ENCODE results near the gene UVRAG.

The UVRAG gene

GRCh38 chr11:76152086-76152681, 337.2 kb downstream of the UVRAG start:
- peak; percentile 80 for DNase-seq (ENCODE audit: low spot score)

DNA sequence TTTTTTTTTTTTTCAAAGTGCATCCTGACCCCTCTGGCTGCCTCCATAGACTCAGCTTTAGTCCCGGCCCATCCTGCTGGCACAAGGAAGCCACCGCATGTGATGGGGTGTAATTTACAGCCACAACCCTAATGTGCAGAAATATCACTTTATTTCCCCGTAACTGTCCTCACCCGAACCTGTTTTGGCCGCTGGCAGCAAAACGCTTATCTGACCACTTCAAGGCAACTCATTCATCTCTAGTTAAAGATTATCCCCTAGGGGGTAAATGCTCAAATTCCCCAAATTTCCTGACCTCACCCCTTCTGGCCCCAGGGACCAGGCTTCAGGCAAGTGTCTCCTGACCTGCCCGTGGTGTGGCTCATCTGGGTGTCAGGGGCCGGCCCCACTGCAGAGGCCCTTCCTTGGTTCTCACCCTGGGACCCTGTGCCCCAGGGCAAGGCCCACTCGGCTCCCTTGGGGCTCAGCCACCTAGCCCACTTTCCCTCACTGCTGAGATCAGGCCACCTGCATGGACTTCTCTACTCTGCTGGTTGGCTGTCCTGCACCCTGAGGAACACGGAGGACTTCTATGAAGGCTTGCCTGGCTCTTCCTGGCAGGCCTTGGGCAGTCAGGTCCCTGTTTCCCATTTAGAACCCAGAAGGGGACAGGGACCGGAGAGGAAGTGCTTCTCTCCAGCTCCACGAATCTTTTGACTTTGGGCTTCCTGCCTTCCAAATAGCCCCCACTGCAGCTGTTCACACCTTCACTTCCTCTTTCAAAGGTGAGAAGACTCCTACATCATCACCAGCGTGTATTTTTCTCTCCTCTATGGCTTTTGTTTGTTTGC, 337.9 kb downstream of the UVRAG start:
- DNase-seq (ENCODE audit: low spot score): no peak

GRCh38 chr11:76153571-76153923, 338.5 kb downstream of the UVRAG start:
- DNase-seq (ENCODE audit: low spot score): no peak

- DNase-seq (ENCODE audit: low spot score): no peak
Measured at GRCh38 chr11:76155500-76156227, 340.7 kb downstream of the UVRAG start.

DNA sequence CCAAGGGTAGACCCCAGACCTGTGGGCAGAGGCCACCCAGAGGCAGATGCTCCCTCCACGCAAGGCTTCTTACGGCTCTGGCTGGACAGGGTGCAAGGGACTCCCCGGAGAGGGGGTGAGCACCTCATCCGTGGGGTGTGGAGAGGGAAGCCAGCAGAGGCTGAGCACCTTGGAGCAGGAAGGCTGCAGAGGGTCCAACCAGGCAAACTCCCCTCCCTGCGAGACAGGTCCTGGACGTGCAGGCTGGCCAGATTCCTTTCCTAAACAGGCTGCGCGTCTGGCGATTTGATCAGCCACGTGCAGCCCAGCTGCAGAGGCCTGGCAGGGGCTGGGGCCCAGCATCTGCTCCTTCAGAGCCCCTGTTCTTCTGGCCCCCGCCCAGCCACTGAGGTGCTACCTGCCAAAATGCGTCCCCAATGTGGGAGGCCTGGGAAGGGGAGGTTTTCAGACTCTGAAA, 342.0 kb downstream of the UVRAG start:
- no peak for DNase-seq (ENCODE audit: low spot score)

- no peak for DNase-seq (ENCODE audit: low spot score)
Measured at GRCh38 chr11:76157891-76158290, 342.9 kb downstream of the UVRAG start.

GRCh38 chr11:76158394-76159302, 343.6 kb downstream of the UVRAG start:
- DNase-seq (ENCODE audit: low spot score): no peak

DNA sequence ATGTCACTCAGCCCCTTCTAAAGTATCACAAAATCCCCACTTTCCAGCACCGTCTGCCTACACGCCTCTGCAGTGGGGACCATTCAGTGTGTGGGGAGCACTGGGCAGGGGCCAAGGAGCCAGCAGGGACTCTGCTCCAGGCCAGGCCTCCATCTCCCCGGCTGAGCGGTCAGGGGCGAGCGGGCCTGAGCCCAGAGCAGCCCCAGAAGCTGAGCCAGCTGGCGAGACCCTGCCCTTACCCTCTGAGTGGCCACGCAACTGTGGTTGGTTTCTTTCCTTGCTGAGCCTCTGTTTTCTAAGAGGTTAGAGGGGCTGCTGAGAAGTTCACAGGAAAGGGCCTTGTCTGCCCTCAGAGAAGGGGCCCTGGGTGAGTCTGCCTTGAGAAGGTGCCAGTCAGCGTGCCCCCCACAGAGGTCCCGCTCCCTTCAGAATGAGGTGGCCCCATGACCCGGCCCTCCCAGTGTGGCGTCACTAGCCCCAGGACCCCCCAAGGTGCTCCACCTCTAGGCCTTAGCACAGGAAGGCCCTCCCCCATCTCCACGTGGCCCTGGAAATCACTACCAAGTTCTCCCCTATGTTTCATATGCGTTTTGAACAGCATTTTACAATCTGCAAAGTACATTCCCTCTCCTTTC, 344.4 kb downstream of the UVRAG start:
- no peak for DNase-seq (ENCODE audit: low spot score)

- no peak for DNase-seq (ENCODE audit: low spot score)
Measured at GRCh38 chr11:76159983-76160661, 345.1 kb downstream of the UVRAG start.

- DNase-seq (ENCODE audit: low spot score): no peak
Measured at GRCh38 chr11:76160856-76161255, 345.8 kb downstream of the UVRAG start.

DNA sequence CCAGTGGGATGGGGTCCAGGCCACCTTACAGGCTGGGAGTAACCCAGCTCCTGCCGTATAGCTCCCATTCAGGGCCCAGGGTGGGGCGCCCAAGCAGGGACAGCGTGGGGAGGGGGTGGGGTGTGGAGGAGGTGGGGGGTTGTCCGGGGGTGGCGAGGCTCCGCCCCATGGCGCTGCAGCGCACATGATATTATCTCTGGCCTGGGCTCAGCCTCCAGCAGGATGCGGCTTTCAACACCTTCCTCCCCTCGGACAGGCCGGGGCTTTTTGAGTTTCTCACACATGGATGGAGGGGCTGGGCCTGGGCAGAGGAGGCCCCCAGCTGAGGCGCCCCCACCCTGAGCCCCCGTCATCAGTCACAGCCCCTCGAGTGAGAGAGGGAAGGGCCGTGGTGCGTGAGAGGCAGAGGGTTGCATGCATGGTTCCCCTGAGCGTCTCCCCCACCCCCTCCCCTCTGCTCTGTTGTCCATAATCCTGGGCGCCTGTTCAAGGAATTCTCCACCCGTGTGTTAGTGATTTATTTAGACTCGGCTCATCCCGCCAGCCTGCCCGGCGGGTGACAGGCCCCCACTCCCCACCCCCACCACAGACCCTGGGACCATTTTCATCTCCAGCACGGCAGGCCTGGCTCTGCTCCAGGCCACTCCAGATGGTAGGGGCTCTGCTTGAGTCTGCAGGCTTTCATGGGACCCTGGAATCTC, 346.4 kb downstream of the UVRAG start:
- DNase-seq (ENCODE audit: low spot score): no peak

DNA sequence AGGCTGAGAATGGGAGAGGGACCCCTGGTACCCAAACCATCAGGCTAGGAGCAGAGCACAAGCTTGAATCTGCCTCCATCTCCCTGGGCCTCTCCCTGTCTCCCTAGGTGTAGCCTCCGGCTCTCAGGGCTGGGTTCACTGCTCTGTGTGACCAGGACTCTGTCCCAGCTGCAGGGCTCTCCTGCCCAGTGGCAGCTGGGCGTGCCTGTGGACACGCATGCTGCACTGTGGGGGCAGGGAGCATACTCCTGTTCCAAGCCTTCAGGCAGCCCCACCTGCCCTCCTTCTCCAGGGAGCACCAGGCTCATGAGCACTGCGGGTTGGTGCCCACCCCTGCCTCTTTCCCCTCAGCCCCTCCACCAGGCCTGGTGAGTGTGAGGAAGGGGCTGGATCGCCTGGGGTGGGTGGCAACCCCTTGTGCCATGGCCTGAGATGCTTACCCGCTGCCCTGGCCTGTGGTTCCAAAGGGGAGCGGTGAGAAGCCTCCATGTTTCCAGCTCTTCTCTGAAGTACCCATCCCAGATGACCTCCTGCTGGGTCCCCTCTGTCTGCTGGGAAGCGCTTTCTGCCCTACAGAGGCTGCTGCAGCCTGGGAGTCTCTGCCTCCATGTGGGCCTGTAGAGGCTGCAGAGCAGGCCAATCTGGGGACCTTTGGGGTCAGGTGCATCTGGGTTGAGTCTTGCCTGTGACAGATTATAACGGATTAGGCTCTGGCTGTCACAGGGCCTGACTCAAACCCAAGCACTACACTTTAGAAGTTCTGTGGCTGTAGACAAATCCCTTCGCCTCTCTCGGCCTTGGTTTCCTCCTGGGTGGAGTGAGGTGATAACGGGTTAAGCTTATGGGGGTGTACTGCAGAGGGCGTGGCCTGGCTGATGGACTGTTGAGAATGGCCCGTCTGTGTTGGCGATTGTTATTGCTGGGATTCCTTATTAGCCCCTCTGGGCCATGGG, 347.6 kb downstream of the UVRAG start:
- no peak for DNase-seq (ENCODE audit: low spot score)

DNA sequence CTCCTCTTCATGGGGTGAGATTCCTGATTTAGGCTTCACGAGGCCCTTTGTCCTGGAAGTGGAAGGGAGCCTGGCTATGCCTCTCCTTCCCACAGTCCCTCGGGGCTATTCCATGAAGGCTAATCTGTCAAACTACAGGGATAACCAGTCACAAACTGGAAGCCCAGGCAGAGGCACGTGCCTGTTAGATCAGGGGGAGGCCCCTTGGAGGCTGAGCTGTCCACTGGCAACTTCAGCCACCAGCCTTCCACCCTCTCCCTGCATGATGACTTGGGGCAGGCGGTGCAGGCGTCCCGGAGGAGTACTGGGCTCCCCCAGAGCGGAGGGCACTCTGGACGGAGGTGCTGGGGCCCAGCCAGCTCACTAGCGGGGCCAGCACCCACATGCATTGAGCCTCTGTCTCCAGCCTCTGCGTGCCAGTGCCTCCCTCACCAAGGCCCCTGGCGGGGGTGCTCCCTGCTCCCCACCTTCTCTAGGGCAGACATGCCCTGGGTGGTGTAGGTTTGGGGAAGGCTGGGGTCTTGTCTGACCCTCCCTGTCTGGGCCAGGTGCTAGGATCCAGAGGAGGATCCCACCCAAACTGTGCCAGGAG, 348.4 kb downstream of the UVRAG start:
- DNase-seq (ENCODE audit: low spot score): no peak

DNA sequence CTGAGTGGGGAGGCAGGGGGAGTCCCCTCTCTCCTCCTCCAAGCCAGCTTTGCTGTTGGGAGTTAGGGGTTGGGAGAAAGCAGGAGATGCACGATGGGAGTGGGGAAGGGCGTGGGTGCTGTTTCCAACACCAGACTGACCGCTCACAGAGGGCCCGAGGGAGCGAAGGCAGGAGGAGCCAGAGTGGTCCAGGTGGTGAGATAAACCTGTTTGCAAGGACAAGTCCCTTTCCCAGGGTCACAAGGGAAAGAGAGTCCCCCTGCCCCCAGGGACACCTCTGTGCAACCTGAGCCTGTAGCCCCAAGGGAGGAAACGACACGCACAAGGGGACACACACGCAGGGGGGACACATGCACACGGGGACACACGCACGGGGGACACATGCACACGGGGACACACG, 349.1 kb downstream of the UVRAG start:
- DNase-seq (ENCODE audit: low spot score): no peak

- DNase-seq (ENCODE audit: low spot score): no peak
Measured at GRCh38 chr11:76164861-76165751, 350.1 kb downstream of the UVRAG start.

- no peak for DNase-seq (ENCODE audit: low spot score)
Measured at GRCh38 chr11:76166314-76166713, 351.3 kb downstream of the UVRAG start.

GRCh38 chr11:76167590-76167989, 352.6 kb downstream of the UVRAG start:
- no peak for DNase-seq (ENCODE audit: low spot score)

DNA sequence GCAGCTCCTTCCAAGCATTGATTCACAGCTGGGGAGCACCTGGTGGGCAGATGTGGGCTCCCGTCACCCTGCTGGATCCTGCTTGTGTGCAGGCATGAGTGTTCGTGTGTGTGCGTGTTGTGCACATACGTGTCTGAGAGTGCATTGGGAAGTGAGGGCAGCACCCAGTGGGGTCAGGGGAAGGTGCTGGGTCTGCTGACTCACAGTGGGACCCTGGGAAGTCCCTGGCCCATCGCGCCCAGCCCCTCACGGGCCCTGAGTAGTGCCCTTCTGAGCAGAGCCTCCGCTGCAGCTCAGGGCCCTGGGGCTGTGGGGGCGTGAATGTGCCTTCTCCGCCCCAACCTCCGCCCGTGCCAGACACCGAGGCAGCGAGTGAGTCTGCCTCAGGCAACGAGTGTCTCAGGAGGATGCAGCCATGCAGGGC, 354.5 kb downstream of the UVRAG start:
- DNase-seq (ENCODE audit: low spot score): no peak

All from CD4-positive, alpha-beta T cell treated with Interleukin-15 for 4 hours (primary cell).